GM23248 (cell line): ENCODE results near the gene TOX2. TPM values are rescaled to one million over a fixed set of nuclear protein-coding genes. Genes with fewer than 3 reads are reported as not detected.

ENCODE experiments used
- DNase-seq: peaks from one replicate; pipeline ENCODE4 v3.0.0-alpha.2; 2015
- H2AFZ ChIP-seq: fragments of 200-600 bp; sonication (generic); 2 replicates; pipeline ENCODE4 v1.6.1; 2016; ENCODE audit warnings: antibody characterized with exemption
- H3F3A ChIP-seq: fragments of 200-600 bp; sonication (generic); 2 replicates; pipeline ENCODE4 v1.6.1; 2016; ENCODE audit warnings: mild to moderate bottlenecking, antibody characterized with exemption, mixed run types; ENCODE audit not compliant: insufficient read depth
- H3K27ac ChIP-seq: fragments of 200-600 bp; sonication (generic); 2 replicates; pipeline ENCODE4 v1.5.1; 2016; ENCODE audit warnings: mild to moderate bottlenecking
- H3K27me3 ChIP-seq: fragments of 200-600 bp; sonication (generic); replicated peaks from 2 replicates; pipeline ENCODE4 v1.6.1; 2016; ENCODE audit warnings: mild to moderate bottlenecking; ENCODE audit not compliant: insufficient read depth
- H3K36me3 ChIP-seq: fragments of 200-600 bp; sonication (generic); 2 replicates; pipeline ENCODE4 v1.6.1; 2016; ENCODE audit warnings: low read depth, mild to moderate bottlenecking
- H3K4me1 ChIP-seq: fragments of 200-600 bp; sonication (generic); 2 replicates; pipeline ENCODE4 v1.6.1; 2016; ENCODE audit warnings: mild to moderate bottlenecking; ENCODE audit not compliant: insufficient read depth
- H3K4me2 ChIP-seq: fragments of 200-600 bp; sonication (generic); one replicate; pipeline ENCODE4 v1.6.1; 2016; ENCODE audit warnings: mild to moderate bottlenecking; ENCODE audit not compliant: unreplicated experiment
- H3K4me3 ChIP-seq: fragments of 200-600 bp; sonication (generic); 2 replicates; pipeline ENCODE4 v1.5.1; 2016; ENCODE audit warnings: mild to moderate bottlenecking
- H3K79me2 ChIP-seq: fragments of 200-600 bp; sonication (generic); 2 replicates; pipeline ENCODE4 v1.6.1; 2016; ENCODE audit warnings: mild to moderate bottlenecking; ENCODE audit not compliant: insufficient read depth
- H3K9ac ChIP-seq: fragments of 200-600 bp; sonication (generic); 2 replicates; pipeline ENCODE4 v1.6.1; 2016; ENCODE audit warnings: mild to moderate bottlenecking
- H3K9me2 ChIP-seq: fragments of 200-600 bp; sonication (generic); 2 replicates; pipeline ENCODE4 v1.6.1; 2016; ENCODE audit warnings: mixed run types, mild to moderate bottlenecking, moderate library complexity; ENCODE audit not compliant: insufficient read depth
- H3K9me3 ChIP-seq: fragments of 200-600 bp; sonication (generic); one replicate; pipeline ENCODE4 v1.6.1; 2017; ENCODE audit warnings: low read depth
- H4K20me1 ChIP-seq: fragments of 200-600 bp; sonication (generic); 2 replicates; pipeline ENCODE4 v1.6.0; 2016; ENCODE audit not compliant: insufficient read depth
- EZH2 ChIP-seq: fragments of 200-600 bp; sonication (generic); IDR thresholded peaks from 2 replicates; pipeline ENCODE4 v1.6.1; 2018; ENCODE audit warnings: antibody characterized with exemption, mild to moderate bottlenecking; ENCODE audit not compliant: insufficient read depth, poor library complexity, severe bottlenecking
- EZH2phosphoT487 ChIP-seq: fragments of 200-600 bp; sonication (generic); IDR thresholded peaks from 2 replicates; pipeline ENCODE4 v1.6.1; 2018; ENCODE audit warnings: antibody characterized with exemption, moderate library complexity, mild to moderate bottlenecking, low read depth; ENCODE audit not compliant: insufficient read depth
- WGBS, 2 experiments: methylation state at CpG; one replicate each; pipeline ENCODE4 v1.1.6; 2015 to 2017; ENCODE audit warnings: low lambda C conversion rate in 2 of 2, low coverage in 1 of 2; ENCODE audit errors: missing lambda C conversion rate in 2 of 2; 5-methylcytosine and 5-hydroxymethylcytosine counted together
- in situ Hi-C: fragments of 300-500 bp; cut with MboI; formaldehyde crosslinking; loops from 2 replicates; pipeline ENCODE4 v1.15.0; 2020
- polyA plus RNA-seq: library from polyadenylated mRNA; unstranded; fragments of >200 nt; fragmentation: Nextera tagmentation; extraction: Ambion mirVana; gene quantifications from 2 replicates; pipeline ENCODE4 v1.2.1, GENCODE V29; 2016
- total RNA-seq: library from RNA; depleted of rRNA; stranded (reverse); fragments of >200 nt; shearing (Covaris generic); gene quantifications from 2 replicates; pipeline ENCODE4 v1.2.3, GENCODE V29; 2014

TOX2 gene
- total and polyA plus RNA-seq, 2 experiments from 2014 or later: 0.97 to 15.9 TPM

GRCh38 chr20:43900121-43900466 is 14.6 kb upstream of the TOX2 start:
- Histone ChIP-seq H3K4me1 (peaks cover 6% of the 10 kb centered on the region), H3K27me3 (no peaks in the 10 kb centered on the region), H3K4me3 (no peak overlapping the region), H2AFZ (no peak overlapping the region), H3K9me3 (no peaks in the 10 kb centered on the region), H3K27ac (no peak overlapping the region), H3K36me3 (no peaks in the 10 kb centered on the region), H3K9ac (no peak overlapping the region), H4K20me1 (no peaks in the 10 kb centered on the region), H3K4me2 (no peak overlapping the region), H3K9me2 (no peaks in the 10 kb centered on the region), H3K79me2 (no peaks in the 10 kb centered on the region), H3F3A (0 out of 2 replicates have a peak, but pooled peaks cover 6% of the 10 kb centered on the region)
- WGBS, 2 experiments: 16 to 22% methylated on average over 5 of the region's 5 CpGs
- DNase-seq: no peak
- TF ChIP-seq EZH2 (no peak), EZH2phosphoT487 (no peak)
- in situ Hi-C loops: no loop called here

GRCh38 chr20:43900496-43900895 is 14.2 kb upstream of the TOX2 start:
- H3K4me2 ChIP-seq: no peak overlapping the region
- no peaks in the 10 kb centered on the region for H4K20me1 ChIP-seq
- DNase-seq: no peak
- H3K9ac ChIP-seq: no peak overlapping the region
- H3K79me2 ChIP-seq: no peaks in the 10 kb centered on the region
- 31 to 39% methylated on average over 4 of the region's 4 CpGs for WGBS, 2 experiments
- no peaks in the 10 kb centered on the region for H3K9me3 ChIP-seq
- in situ Hi-C loops: no loop called here
- no peaks in the 10 kb centered on the region for H3K36me3 ChIP-seq
- TF ChIP-seq EZH2 (no peak), EZH2phosphoT487 (no peak)
- H3K4me3 ChIP-seq: no peak overlapping the region
- no peak overlapping the region for H3K27ac ChIP-seq
- H3F3A ChIP-seq: 0 out of 2 replicates have a peak, but pooled peaks cover 4% of the 10 kb centered on the region
- H3K4me1 ChIP-seq: peaks cover 4% of the 10 kb centered on the region; the same call in 1 of the 2 replicates
- no peaks in the 10 kb centered on the region for H3K9me2 ChIP-seq
- H3K27me3 ChIP-seq: no peaks in the 10 kb centered on the region
- H2AFZ ChIP-seq: no peak overlapping the region

GRCh38 chr20:43901296-43901695 is 13.4 kb upstream of the TOX2 start:
- TF ChIP-seq EZH2phosphoT487 (no peak), EZH2 (no peak)
- H3K4me3 ChIP-seq: no peak overlapping the region
- 83 to 84% methylated on average over 3 of the region's 3 CpGs for WGBS, 2 experiments
- H3K9me3 ChIP-seq: no peaks in the 10 kb centered on the region
- in situ Hi-C loops: no loop called here
- no peaks in the 10 kb centered on the region for H3F3A ChIP-seq
- H4K20me1 ChIP-seq: no peaks in the 10 kb centered on the region
- no peak overlapping the region for H2AFZ ChIP-seq
- no peaks in the 10 kb centered on the region for H3K79me2 ChIP-seq
- no peak for DNase-seq
- H3K9ac ChIP-seq: no peak overlapping the region
- H3K9me2 ChIP-seq: no peaks in the 10 kb centered on the region
- no peaks in the 10 kb centered on the region for H3K36me3 ChIP-seq
- H3K4me2 ChIP-seq: no peak overlapping the region
- no peaks in the 10 kb centered on the region for H3K4me1 ChIP-seq
- no peak overlapping the region for H3K27ac ChIP-seq
- no peaks in the 10 kb centered on the region for H3K27me3 ChIP-seq

- no peaks in the 10 kb centered on the region for H3K27me3 ChIP-seq
- TF ChIP-seq EZH2phosphoT487 (no peak), EZH2 (no peak)
- DNase-seq: no peak
- 47 to 55% methylated on average over 13 to 14 of the region's 14 CpGs for WGBS, 2 experiments
- H2AFZ ChIP-seq: no peak overlapping the region
- no peak overlapping the region for H3K27ac ChIP-seq
- no peaks in the 10 kb centered on the region for H3K36me3 ChIP-seq
- no peak overlapping the region for H3K4me2 ChIP-seq
- H3K9ac ChIP-seq: no peak overlapping the region
- H3K4me3 ChIP-seq: no peak overlapping the region
- no peaks in the 10 kb centered on the region for H3K79me2 ChIP-seq
- no peaks in the 10 kb centered on the region for H3F3A ChIP-seq
- H3K9me3 ChIP-seq: no peaks in the 10 kb centered on the region
- no peaks in the 10 kb centered on the region for H4K20me1 ChIP-seq
- in situ Hi-C loops: no loop called here
- H3K4me1 ChIP-seq: no peaks in the 10 kb centered on the region
- H3K9me2 ChIP-seq: no peaks in the 10 kb centered on the region
These were observed 10.5 kb upstream of the TOX2 start for GRCh38 chr20:43903953-43904826.

- DNase-seq: no peak
- 71% methylated on average over 8 of the region's 8 CpGs for WGBS, 2 experiments
- H3K27me3 ChIP-seq: no peaks in the 10 kb centered on the region
- TF ChIP-seq EZH2 (no peak), EZH2phosphoT487 (no peak)
- H3K79me2 ChIP-seq: no peaks in the 10 kb centered on the region
- no peaks in the 10 kb centered on the region for H3K9me2 ChIP-seq
- in situ Hi-C loops: no loop called here
- H3K4me2 ChIP-seq: no peak overlapping the region
- no peaks in the 10 kb centered on the region for H4K20me1 ChIP-seq
- no peak overlapping the region for H3K27ac ChIP-seq
- no peaks in the 10 kb centered on the region for H3K9me3 ChIP-seq
- H2AFZ ChIP-seq: no peak overlapping the region
- no peaks in the 10 kb centered on the region for H3K4me1 ChIP-seq
- H3F3A ChIP-seq: no peaks in the 10 kb centered on the region
- H3K4me3 ChIP-seq: no peak overlapping the region
- no peaks in the 10 kb centered on the region for H3K36me3 ChIP-seq
- no peak overlapping the region for H3K9ac ChIP-seq
These were observed 9.8 kb upstream of the TOX2 start for GRCh38 chr20:43904827-43905177.
